ENCODE measurements around the gene CHMP1B. TPM values are rescaled to one million over a fixed set of nuclear protein-coding genes. Genes with fewer than 3 reads are reported as not detected.

CHMP1B gene
- total RNA-seq, 4 donors from 2014 or later: 39.0 to 82.1 (median 62.2) TPM

Other genes starting within 250 kb of the CHMP1B start
- not detected for gene SLC35G4, start 241.8 kb upstream of the CHMP1B start, total RNA-seq
- gene GNAL, start 162.1 kb upstream of the CHMP1B start, total RNA-seq: 1 to 10 TPM; 2.9 to 7.4 (median 7.2) TPM
- 10 to 100 TPM; 24.7 to 83.4 (median 55.8) TPM for gene MPPE1, start 56.9 kb downstream of the CHMP1B start, total RNA-seq
- gene IMPA2, start 130.1 kb downstream of the CHMP1B start, total RNA-seq: 100 to 1,000 TPM in 1 of 4 donors, 10 to 100 TPM in 3; 50.1 to 290 (median 84.6) TPM
- gene ANKRD62, start 242.4 kb downstream of the CHMP1B start, total RNA-seq: 1 to 10 TPM in 1 of 4 donors, under 1 TPM in 2, not detected in 1; 0.20 to 1.4 (median 0.32) TPM